SH-SY5Y (cell line): ENCODE data around the gene MAP2K2.

ENCODE experiments used
- GATA2 ChIP-seq: IDR thresholded peaks from 2 replicates; pipeline ENCODE4 v1.6.1; 2011; ENCODE audit warnings: mild to moderate bottlenecking, low read depth, low read length
- GATA3 ChIP-seq: IDR thresholded peaks from 2 replicates; pipeline ENCODE4 v1.6.1; 2011; ENCODE audit warnings: low read depth, mild to moderate bottlenecking, low read length, moderate library complexity

DNA sequence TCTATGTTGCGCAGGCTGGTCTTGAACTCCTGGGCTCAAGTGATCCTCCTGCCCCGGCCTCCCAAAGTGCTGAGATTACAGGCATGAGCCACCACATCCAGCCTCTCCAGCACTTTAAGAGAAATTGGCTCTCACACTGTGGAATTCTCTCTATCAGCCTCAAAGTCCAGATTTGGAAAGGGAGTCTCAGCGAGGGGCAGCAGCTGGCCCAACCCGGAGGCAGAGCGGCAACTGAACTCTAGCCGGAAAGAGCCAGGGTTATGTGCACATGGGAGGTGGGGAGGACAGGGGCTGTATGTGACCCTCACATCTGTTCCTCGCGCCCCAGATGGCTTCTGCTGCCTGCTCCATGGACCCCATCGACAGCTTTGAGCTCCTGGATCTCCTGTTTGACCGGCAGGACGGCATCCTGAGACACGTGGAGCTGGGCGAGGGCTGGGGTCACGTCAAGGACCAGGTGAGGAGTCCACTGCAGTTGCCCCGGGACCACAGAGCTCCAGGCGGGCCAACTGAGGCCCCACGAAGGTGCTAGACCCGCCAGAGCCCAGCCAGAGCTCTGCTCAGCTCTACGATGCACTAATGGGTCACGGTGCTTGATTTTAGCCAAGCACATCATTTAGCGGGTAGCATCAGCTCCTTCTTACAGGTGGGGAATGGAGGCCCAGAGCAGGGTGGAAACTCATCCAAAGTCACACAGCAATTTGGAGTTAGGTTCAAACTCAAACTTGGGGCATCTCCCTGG, 30.8 kb upstream of the MAP2K2 start:
- no peak for TF ChIP-seq GATA2
- TF ChIP-seq GATA3 = no peak
